RWPE2 (cell line): ENCODE data around the gene MYBL2.

ENCODE experiments used
- ATAC-seq: fragments of 200-7000 bp; cut with Tn5 transposase; 3 replicates; pipeline ENCODE4 v1.9.1; 2021; ENCODE audit warnings: low read depth
- DNase-seq: peaks from one replicate; pipeline ENCODE4 v3.0.0-alpha.2; 2020; ENCODE audit warnings: low spot score
- H3K27ac ChIP-seq: fragments of 450-650 bp; 2 replicates; pipeline ENCODE4 v1.5.1; 2017; ENCODE audit warnings: mild to moderate bottlenecking; ENCODE audit not compliant: poor library complexity, severe bottlenecking
- H3K27me3 ChIP-seq: fragments of 250-450 bp; sonication (Bioruptor Pico); 2 replicates; pipeline ENCODE4 v1.5.1; 2021; ENCODE audit warnings: mild to moderate bottlenecking, moderate library complexity; ENCODE audit not compliant: insufficient read depth, poor library complexity, severe bottlenecking
- H3K36me3 ChIP-seq: fragments of 250-450 bp; sonication (Bioruptor Pico); 2 replicates; pipeline ENCODE4 v1.5.1; 2020; ENCODE audit warnings: low read depth, mild to moderate bottlenecking, moderate library complexity
- H3K4me1 ChIP-seq: fragments of 250-450 bp; sonication (Bioruptor Pico); 2 replicates; pipeline ENCODE4 v1.5.1; 2021; ENCODE audit warnings: mild to moderate bottlenecking, moderate library complexity; ENCODE audit not compliant: insufficient read depth, poor library complexity, severe bottlenecking
- H3K4me3 ChIP-seq: fragments of 250-450 bp; sonication (Bioruptor Pico); 2 replicates; pipeline ENCODE4 v1.5.1; 2021; ENCODE audit warnings: mild to moderate bottlenecking, moderate library complexity; ENCODE audit not compliant: severe bottlenecking
- H3K9me3 ChIP-seq: fragments of 250-450 bp; sonication (Bioruptor Pico); 2 replicates; pipeline ENCODE4 v1.5.1; 2021; ENCODE audit warnings: mild to moderate bottlenecking, moderate library complexity; ENCODE audit not compliant: severe bottlenecking
- TF ChIP-seq, protein P1 (sequence below): fragments of 450-650 bp; IDR thresholded peaks from one replicate; pipeline ENCODE4 v1.5.1; 2017; ENCODE audit warnings: mild to moderate bottlenecking, moderate library complexity; ENCODE audit not compliant: poor library complexity, severe bottlenecking

The MYBL2 gene

DNA sequence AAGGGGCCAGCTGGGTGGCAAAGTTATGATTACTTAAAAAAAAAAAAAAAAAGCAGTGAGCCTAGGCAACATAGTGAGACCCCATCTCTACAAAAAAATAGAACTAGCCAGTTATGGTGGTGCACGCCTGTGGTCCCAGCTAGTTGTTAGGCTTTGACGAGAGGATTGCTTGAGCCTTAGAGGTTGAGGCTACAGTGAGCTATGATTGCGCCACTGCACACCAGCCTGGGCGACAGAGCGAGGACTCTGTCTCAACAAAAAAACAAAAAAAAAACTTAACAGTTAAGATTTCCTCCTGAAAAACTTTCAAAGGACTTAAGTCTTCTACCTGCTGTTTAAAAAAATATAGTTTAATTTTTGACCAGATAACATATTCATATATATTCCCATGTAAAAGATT, 57.5 kb downstream of the MYBL2 start:
- Histone ChIP-seq H3K9me3 (no peaks in the 10 kb centered on the region), H3K27ac (no peak overlapping the region), H3K4me1 (no peaks in the 10 kb centered on the region), H3K4me3 (no peak overlapping the region), H3K27me3 (no peaks in the 10 kb centered on the region), H3K36me3 (no peaks in the 10 kb centered on the region)
- ATAC-seq, result no peak
- DNase-seq, result no peak
- TF ChIP-seq, protein P1, sequence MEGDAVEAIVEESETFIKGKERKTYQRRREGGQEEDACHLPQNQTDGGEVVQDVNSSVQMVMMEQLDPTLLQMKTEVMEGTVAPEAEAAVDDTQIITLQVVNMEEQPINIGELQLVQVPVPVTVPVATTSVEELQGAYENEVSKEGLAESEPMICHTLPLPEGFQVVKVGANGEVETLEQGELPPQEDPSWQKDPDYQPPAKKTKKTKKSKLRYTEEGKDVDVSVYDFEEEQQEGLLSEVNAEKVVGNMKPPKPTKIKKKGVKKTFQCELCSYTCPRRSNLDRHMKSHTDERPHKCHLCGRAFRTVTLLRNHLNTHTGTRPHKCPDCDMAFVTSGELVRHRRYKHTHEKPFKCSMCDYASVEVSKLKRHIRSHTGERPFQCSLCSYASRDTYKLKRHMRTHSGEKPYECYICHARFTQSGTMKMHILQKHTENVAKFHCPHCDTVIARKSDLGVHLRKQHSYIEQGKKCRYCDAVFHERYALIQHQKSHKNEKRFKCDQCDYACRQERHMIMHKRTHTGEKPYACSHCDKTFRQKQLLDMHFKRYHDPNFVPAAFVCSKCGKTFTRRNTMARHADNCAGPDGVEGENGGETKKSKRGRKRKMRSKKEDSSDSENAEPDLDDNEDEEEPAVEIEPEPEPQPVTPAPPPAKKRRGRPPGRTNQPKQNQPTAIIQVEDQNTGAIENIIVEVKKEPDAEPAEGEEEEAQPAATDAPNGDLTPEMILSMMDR, result no peak

DNA sequence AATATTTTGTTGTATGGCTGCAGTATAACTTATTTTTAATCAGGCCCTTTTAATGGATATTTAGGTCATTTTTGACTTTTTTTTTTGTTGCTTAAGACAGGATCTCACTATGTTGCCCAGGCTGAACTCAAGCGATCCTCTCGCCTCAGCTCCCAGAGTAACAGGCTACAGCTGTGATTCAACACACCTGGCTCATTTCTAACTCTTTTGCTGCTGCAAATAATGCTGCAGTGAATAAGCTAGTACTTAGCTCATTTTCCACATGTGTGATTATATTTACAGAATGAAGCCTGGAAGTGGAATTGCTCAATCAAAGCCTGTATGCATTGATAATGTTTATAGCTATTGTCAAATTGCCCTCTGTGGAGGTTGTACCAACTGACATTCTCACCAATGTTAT, 58.8 kb downstream of the MYBL2 start:
- DNase-seq (no peak), ATAC-seq (no peak)
- Histone ChIP-seq H3K9me3 (no peaks in the 10 kb centered on the region), H3K27me3 (no peaks in the 10 kb centered on the region), H3K27ac (no peak overlapping the region), H3K4me1 (no peaks in the 10 kb centered on the region), H3K4me3 (no peak overlapping the region), H3K36me3 (no peaks in the 10 kb centered on the region)
- TF ChIP-seq, protein P1, result no peak

DNA sequence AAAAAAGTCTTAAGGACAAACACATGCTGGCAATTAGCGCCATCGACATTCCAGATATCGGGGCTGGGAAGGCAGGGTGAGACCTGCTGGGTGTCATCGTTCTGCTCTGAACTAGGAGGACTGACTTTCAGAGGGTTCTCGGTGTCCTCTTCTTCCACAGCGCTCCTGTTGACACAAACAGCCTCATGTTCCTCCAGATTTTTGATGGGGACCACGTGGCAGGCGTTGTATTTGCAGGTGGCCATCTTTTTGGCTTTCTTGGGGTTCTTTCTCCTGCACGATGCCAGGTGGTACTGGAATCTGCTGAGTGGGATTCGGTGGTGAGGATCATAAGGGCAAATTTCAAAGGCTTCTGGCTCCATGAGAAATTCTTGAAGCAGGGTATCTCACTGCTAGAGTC, 59.4 kb downstream of the MYBL2 start:
- Histone ChIP-seq H3K27me3 (no peaks in the 10 kb centered on the region), H3K36me3 (no peaks in the 10 kb centered on the region), H3K9me3 (no peaks in the 10 kb centered on the region), H3K4me3 (no peak overlapping the region), H3K4me1 (no peaks in the 10 kb centered on the region), H3K27ac (no peak overlapping the region)
- ATAC-seq (no peak), DNase-seq (no peak)
- TF ChIP-seq, protein P1, result no peak

DNA sequence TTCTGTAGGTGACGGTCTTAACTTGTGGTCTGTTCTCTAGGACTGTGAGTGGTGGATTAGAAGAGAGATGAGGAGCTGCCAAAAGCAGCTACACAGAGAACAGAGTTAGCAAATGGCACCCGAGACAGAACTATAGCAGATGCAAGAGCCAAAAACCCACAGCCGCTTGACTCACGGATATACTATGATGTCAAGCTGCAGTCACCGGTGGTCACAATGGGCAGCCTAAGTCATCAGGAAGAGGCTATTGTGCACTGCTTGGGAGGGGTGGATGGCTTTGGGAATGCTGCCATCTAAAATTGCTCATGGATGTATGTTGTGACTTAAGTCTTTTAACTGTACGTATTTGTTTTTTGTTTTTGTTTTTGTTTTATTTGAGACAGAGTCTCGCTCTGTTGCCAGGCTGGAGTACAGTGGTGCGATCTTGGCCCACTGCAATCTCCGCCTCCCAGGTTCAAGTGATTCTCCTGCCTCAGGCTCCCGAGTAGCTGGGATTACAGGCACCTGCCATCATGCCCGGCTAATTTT, 60.0 kb downstream of the MYBL2 start, which contains the start of gene GTSF1L:
TSS of gene GTSF1L (minus strand) at position 192 of the 528 bp plus-strand sequence. CDS start 308 bp downstream, outside the sequence.
- Histone ChIP-seq H3K4me1 (no peaks in the 10 kb centered on the region), H3K27ac (no peak within 1 kb of the TSS), H3K36me3 (no peaks in the 10 kb centered on the region), H3K9me3 (no peaks in the 10 kb centered on the region), H3K27me3 (no peaks in the 10 kb centered on the region), H3K4me3 (no peak within 1 kb of the TSS)
- TF ChIP-seq, protein P1, result no peak
- DNase-seq, result no peak
- no peak; the same call in 2 of the 3 replicates for ATAC-seq

DNA sequence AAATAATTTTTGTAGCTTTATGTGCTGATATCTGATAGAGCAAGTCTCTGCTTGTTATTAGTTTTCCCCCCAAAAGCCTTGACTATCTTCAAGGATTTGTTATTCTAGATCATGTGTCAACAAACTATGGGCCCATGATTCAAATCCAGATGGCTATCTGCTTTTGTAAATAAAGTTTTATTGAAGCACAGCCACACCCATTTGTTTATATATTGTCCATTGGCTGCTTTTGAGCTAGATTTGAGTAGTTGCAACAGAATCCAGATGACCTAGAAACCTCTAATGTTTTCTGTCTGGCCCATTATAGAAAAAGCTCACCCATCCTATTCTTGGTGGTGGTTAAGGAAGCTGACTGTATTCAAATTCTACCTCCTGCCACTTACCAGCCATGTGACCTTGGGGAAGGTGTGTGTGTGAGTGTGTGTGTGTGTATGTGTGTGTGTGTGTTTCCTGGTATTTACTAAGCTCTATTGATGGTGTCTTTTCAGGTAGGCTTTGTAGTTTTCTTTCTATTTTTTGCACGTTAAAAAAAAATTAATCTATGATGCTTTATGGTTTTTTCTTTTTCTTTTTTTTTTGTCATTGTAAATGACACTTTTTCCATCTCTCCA, 61.2 kb downstream of the MYBL2 start:
- ATAC-seq, result no peak
- Histone ChIP-seq H3K9me3 (no peaks in the 10 kb centered on the region), H3K4me3 (no peak overlapping the region), H3K36me3 (no peaks in the 10 kb centered on the region), H3K27ac (no peak overlapping the region), H3K27me3 (no peaks in the 10 kb centered on the region), H3K4me1 (no peaks in the 10 kb centered on the region)
- DNase-seq, result no peak
- TF ChIP-seq, protein P1, result no peak
